GM23248 (cell line): ENCODE results near the gene ARHGEF3. TPM values are rescaled to one million over a fixed set of nuclear protein-coding genes. Genes with fewer than 3 reads are reported as not detected.

Experiments
- DNase-seq: peaks from one replicate; pipeline ENCODE4 v3.0.0-alpha.2; 2015
- H2AFZ ChIP-seq: fragments of 200-600 bp; sonication (generic); 2 replicates; pipeline ENCODE4 v1.6.1; 2016; ENCODE audit warnings: antibody characterized with exemption
- H3F3A ChIP-seq: fragments of 200-600 bp; sonication (generic); 2 replicates; pipeline ENCODE4 v1.6.1; 2016; ENCODE audit warnings: mild to moderate bottlenecking, antibody characterized with exemption, mixed run types; ENCODE audit not compliant: insufficient read depth
- H3K27ac ChIP-seq: fragments of 200-600 bp; sonication (generic); 2 replicates; pipeline ENCODE4 v1.5.1; 2016; ENCODE audit warnings: mild to moderate bottlenecking
- H3K27me3 ChIP-seq: fragments of 200-600 bp; sonication (generic); replicated peaks from 2 replicates; pipeline ENCODE4 v1.6.1; 2016; ENCODE audit warnings: mild to moderate bottlenecking; ENCODE audit not compliant: insufficient read depth
- H3K36me3 ChIP-seq: fragments of 200-600 bp; sonication (generic); 2 replicates; pipeline ENCODE4 v1.6.1; 2016; ENCODE audit warnings: low read depth, mild to moderate bottlenecking
- H3K4me1 ChIP-seq: fragments of 200-600 bp; sonication (generic); 2 replicates; pipeline ENCODE4 v1.6.1; 2016; ENCODE audit warnings: mild to moderate bottlenecking; ENCODE audit not compliant: insufficient read depth
- H3K4me2 ChIP-seq: fragments of 200-600 bp; sonication (generic); one replicate; pipeline ENCODE4 v1.6.1; 2016; ENCODE audit warnings: mild to moderate bottlenecking; ENCODE audit not compliant: unreplicated experiment
- H3K4me3 ChIP-seq: fragments of 200-600 bp; sonication (generic); 2 replicates; pipeline ENCODE4 v1.5.1; 2016; ENCODE audit warnings: mild to moderate bottlenecking
- H3K79me2 ChIP-seq: fragments of 200-600 bp; sonication (generic); 2 replicates; pipeline ENCODE4 v1.6.1; 2016; ENCODE audit warnings: mild to moderate bottlenecking; ENCODE audit not compliant: insufficient read depth
- H3K9ac ChIP-seq: fragments of 200-600 bp; sonication (generic); 2 replicates; pipeline ENCODE4 v1.6.1; 2016; ENCODE audit warnings: mild to moderate bottlenecking
- H3K9me2 ChIP-seq: fragments of 200-600 bp; sonication (generic); 2 replicates; pipeline ENCODE4 v1.6.1; 2016; ENCODE audit warnings: mixed run types, mild to moderate bottlenecking, moderate library complexity; ENCODE audit not compliant: insufficient read depth
- H3K9me3 ChIP-seq: fragments of 200-600 bp; sonication (generic); one replicate; pipeline ENCODE4 v1.6.1; 2017; ENCODE audit warnings: low read depth
- H4K20me1 ChIP-seq: fragments of 200-600 bp; sonication (generic); 2 replicates; pipeline ENCODE4 v1.6.0; 2016; ENCODE audit not compliant: insufficient read depth
- EZH2 ChIP-seq: fragments of 200-600 bp; sonication (generic); IDR thresholded peaks from 2 replicates; pipeline ENCODE4 v1.6.1; 2018; ENCODE audit warnings: antibody characterized with exemption, mild to moderate bottlenecking; ENCODE audit not compliant: insufficient read depth, poor library complexity, severe bottlenecking
- EZH2phosphoT487 ChIP-seq: fragments of 200-600 bp; sonication (generic); IDR thresholded peaks from 2 replicates; pipeline ENCODE4 v1.6.1; 2018; ENCODE audit warnings: antibody characterized with exemption, moderate library complexity, mild to moderate bottlenecking, low read depth; ENCODE audit not compliant: insufficient read depth
- WGBS, 2 experiments: methylation state at CpG; one replicate each; pipeline ENCODE4 v1.1.6; 2015 to 2017; ENCODE audit warnings: low lambda C conversion rate in 2 of 2, low coverage in 1 of 2; ENCODE audit errors: missing lambda C conversion rate in 2 of 2; 5-methylcytosine and 5-hydroxymethylcytosine counted together
- in situ Hi-C: fragments of 300-500 bp; cut with MboI; formaldehyde crosslinking; loops from 2 replicates; pipeline ENCODE4 v1.15.0; 2020
- polyA plus RNA-seq: library from polyadenylated mRNA; unstranded; fragments of >200 nt; fragmentation: Nextera tagmentation; extraction: Ambion mirVana; gene quantifications from 2 replicates; pipeline ENCODE4 v1.2.1, GENCODE V29; 2016
- total RNA-seq: library from RNA; depleted of rRNA; stranded (reverse); fragments of >200 nt; shearing (Covaris generic); gene quantifications from 2 replicates; pipeline ENCODE4 v1.2.3, GENCODE V29; 2014

Gene ARHGEF3
- total and polyA plus RNA-seq, 2 experiments from 2014 or later = 1.1 to 3.0 TPM

- Histone ChIP-seq H3K9me3 (no peaks in the 10 kb centered on the region), H3K9me2 (no peaks in the 10 kb centered on the region), H3F3A (0 out of 2 replicates have a peak, but pooled peaks cover 7% of the 10 kb centered on the region), H4K20me1 (no peaks in the 10 kb centered on the region), H3K27ac (no peak overlapping the region), H3K36me3 (no peaks in the 10 kb centered on the region), H2AFZ (no peak overlapping the region), H3K4me1 (peaks cover 9% of the 10 kb centered on the region; the same call in 1 of the 2 replicates), H3K9ac (no peak overlapping the region), H3K4me3 (no peak overlapping the region), H3K4me2 (peak overlapping the region; percentile 6), H3K79me2 (no peaks in the 10 kb centered on the region), H3K27me3 (no peaks in the 10 kb centered on the region; the same call in 1 of the 2 replicates)
- in situ Hi-C loops = no loop called here
- peak; percentile 64 for DNase-seq
- no peak for TF ChIP-seq EZH2phosphoT487
- 86 to 100% methylated on average over 2 of the region's 2 CpGs for WGBS, 2 experiments
These were observed 11.3 kb upstream of the ARHGEF3 start for GRCh38 chr3:56812754-56813652.

GRCh38 chr3:56811546-56812202, 9.9 kb upstream of the ARHGEF3 start:
- 92 to 94% methylated on average over 5 of the region's 5 CpGs for WGBS, 2 experiments

GRCh38 chr3:56810577-56811545, 9.1 kb upstream of the ARHGEF3 start:
- no peaks in the 10 kb centered on the region for H3K36me3 ChIP-seq
- 66 to 67% methylated on average over 6 of the region's 6 CpGs for WGBS, 2 experiments
- H3K27me3 ChIP-seq = no peaks in the 10 kb centered on the region
- in situ Hi-C loops = no loop called here
- H3K79me2 ChIP-seq = no peaks in the 10 kb centered on the region
- no peaks in the 10 kb centered on the region for H3K9me2 ChIP-seq
- no peak overlapping the region for H3K4me2 ChIP-seq
- no peak overlapping the region for H2AFZ ChIP-seq
- H3K9me3 ChIP-seq = no peaks in the 10 kb centered on the region
- H3F3A ChIP-seq = 0 out of 2 replicates have a peak, but pooled peaks cover 7% of the 10 kb centered on the region
- TF ChIP-seq EZH2phosphoT487 = no peak
- TF ChIP-seq EZH2 = no peak
- DNase-seq = no peak
- H3K4me3 ChIP-seq = no peak overlapping the region
- H3K9ac ChIP-seq = no peak overlapping the region
- no peaks in the 10 kb centered on the region for H4K20me1 ChIP-seq
- peaks cover 9% of the 10 kb centered on the region; the same call in 1 of the 2 replicates for H3K4me1 ChIP-seq
- H3K27ac ChIP-seq = no peak overlapping the region

More at GRCh38 chr3:56811546-56812202, 9.9 kb upstream of the ARHGEF3 start:
- Histone ChIP-seq H3F3A (0 out of 2 replicates have a peak, but pooled peaks cover 7% of the 10 kb centered on the region), H3K4me2 (no peak overlapping the region), H4K20me1 (no peaks in the 10 kb centered on the region), H3K9ac (no peak overlapping the region), H3K4me3 (no peak overlapping the region), H3K36me3 (no peaks in the 10 kb centered on the region), H3K27me3 (no peaks in the 10 kb centered on the region), H2AFZ (no peak overlapping the region), H3K9me3 (no peaks in the 10 kb centered on the region), H3K9me2 (no peaks in the 10 kb centered on the region), H3K79me2 (no peaks in the 10 kb centered on the region), H3K4me1 (peaks cover 9% of the 10 kb centered on the region; the same call in 1 of the 2 replicates), H3K27ac (no peak overlapping the region)
- DNase-seq = no peak
- TF ChIP-seq EZH2phosphoT487 (no peak), EZH2 (no peak)
- in situ Hi-C loops = no loop called here

GRCh38 chr3:56806407-56806806, 4.7 kb upstream of the ARHGEF3 start:
- H3K36me3 ChIP-seq = no peaks in the 10 kb centered on the region
- H3K9me3 ChIP-seq = no peaks in the 10 kb centered on the region
- H3K4me3 ChIP-seq = no peak overlapping the region
- no peaks in the 10 kb centered on the region for H3K27me3 ChIP-seq
- WGBS, 2 experiments = 80 to 84% methylated on average over 5 of the region's 5 CpGs
- H3K9ac ChIP-seq = no peak overlapping the region
- in situ Hi-C loops = no loop called here
- no peaks in the 10 kb centered on the region for H4K20me1 ChIP-seq
- TF ChIP-seq EZH2 (no peak), EZH2phosphoT487 (no peak)
- H3K79me2 ChIP-seq = no peaks in the 10 kb centered on the region
- H3F3A ChIP-seq = no peaks in the 10 kb centered on the region
- DNase-seq = no peak
- H3K9me2 ChIP-seq = no peaks in the 10 kb centered on the region
- no peak overlapping the region for H2AFZ ChIP-seq
- no peak overlapping the region for H3K27ac ChIP-seq
- no peaks in the 10 kb centered on the region for H3K4me1 ChIP-seq
- H3K4me2 ChIP-seq = no peak overlapping the region
